Transverse colon (tissue), 4 donors: Measurements from ENCODE around the gene SULT1B1. TPM values are rescaled to one million over a fixed set of nuclear protein-coding genes. Genes with fewer than 3 reads are reported as not detected.

ENCODE experiments used
- DNase-seq: peaks from one replicate; pipeline ENCODE4 v3.0.0-alpha.2; 2019
- H3K27ac ChIP-seq, 4 donors: fragments of 200-600 bp; sonication (generic); 2 replicates each; pipeline ENCODE4 v1.5.1; 2016 to 2018; ENCODE audit warnings: inconsistent platforms in 4 of 4
- H3K27me3 ChIP-seq: fragments of 200-600 bp; sonication (generic); 2 replicates; pipeline ENCODE4 v1.5.1; 2017; ENCODE audit warnings: inconsistent platforms
- H3K36me3 ChIP-seq, 4 donors: fragments of 200-600 bp; sonication (generic); 2 replicates each; pipeline ENCODE4 v1.5.1; 2017 to 2019; ENCODE audit warnings: inconsistent platforms in 4 of 4
- H3K4me1 ChIP-seq, 4 donors: fragments of 200-600 bp; sonication (generic); 2 replicates each; pipeline ENCODE4 v1.5.1; 2017 to 2020; ENCODE audit warnings: inconsistent platforms in 4 of 4
- H3K4me3 ChIP-seq, 4 donors: fragments of 200-600 bp; sonication (generic); 1 replicate in 1 of 4; 2 replicates in 3 of 4; pipeline versions ENCODE4 v1.5.1 to v1.6.1; 2017 to 2019; ENCODE audit warnings: inconsistent platforms in 4 of 4
- H3K9me3 ChIP-seq, 2 donors: fragments of 200-600 bp; sonication (generic); 2 replicates each; pipeline ENCODE4 v1.5.1; 2017 to 2019; ENCODE audit warnings: inconsistent platforms in 2 of 2
- EP300 ChIP-seq: sonication (generic); formaldehyde crosslinking; IDR thresholded peaks from one replicate; pipeline ENCODE4 v1.6.1; 2017; ENCODE audit warnings: antibody characterized with exemption, low read depth
- POLR2A ChIP-seq: fragments of 450-650 bp; IDR thresholded peaks from one replicate; pipeline ENCODE4 v1.6.1; 2016; ENCODE audit warnings: antibody characterized with exemption, mild to moderate bottlenecking, moderate library complexity
- POLR2AphosphoS5 ChIP-seq, 3 donors: sonication (generic); formaldehyde crosslinking; IDR thresholded peaks; one replicate each; pipeline ENCODE4 v1.6.1; 2016; ENCODE audit warnings: antibody characterized with exemption in 3 of 3
- WGBS, 2 donors: methylation state at CpG; one replicate each; pipeline ENCODE4 v1.1.5; 2018; ENCODE audit warnings: low coverage in 1 of 2; 5-methylcytosine and 5-hydroxymethylcytosine counted together
- in situ Hi-C, 4 donors: fragments of 200-750 bp; cut with MboI; loops; one replicate each; pipeline versions ENCODE4 v1.15.0 to v1.15.1; 2017; ENCODE audit warnings: low sequenced_read_pairs in 3 of 4, low pct_ligation_motif_present in 1 of 4, low pct_unique_long_range_greater_than_20kb in 1 of 4
- intact Hi-C: fragments of 100-400 bp; cut with DNase I; formaldehyde crosslinking; loops from one replicate; pipeline ENCODE4 v1.15.1; 2023; ENCODE audit warnings: low total_unique reads
- total RNA-seq, 4 donors: library from RNA; depleted of rRNA; stranded (reverse); fragments of >200 nt; gene quantifications; one replicate each; pipeline ENCODE4 v1.1.0, GENCODE V29; 2016
- TF ChIP-seq, protein P1 (sequence below), 5 experiments: fragments of 200-600 bp in 3 of 5; fragments of 450-650 bp in 2 of 5; sonication (generic) in 3 of 5; IDR thresholded peaks; 1 replicate in 2 of 5; 2 replicates in 3 of 5; pipeline ENCODE4 v1.5.1; 2016 to 2017; ENCODE audit warnings: antibody characterized with exemption in 5 of 5, inconsistent platforms in 3 of 5, mild to moderate bottlenecking in 2 of 5, moderate library complexity in 1 of 5

SULT1B1 gene
- total RNA-seq, result 100 to 1,000 TPM; 105 to 212 (median 147) TPM

DNA sequence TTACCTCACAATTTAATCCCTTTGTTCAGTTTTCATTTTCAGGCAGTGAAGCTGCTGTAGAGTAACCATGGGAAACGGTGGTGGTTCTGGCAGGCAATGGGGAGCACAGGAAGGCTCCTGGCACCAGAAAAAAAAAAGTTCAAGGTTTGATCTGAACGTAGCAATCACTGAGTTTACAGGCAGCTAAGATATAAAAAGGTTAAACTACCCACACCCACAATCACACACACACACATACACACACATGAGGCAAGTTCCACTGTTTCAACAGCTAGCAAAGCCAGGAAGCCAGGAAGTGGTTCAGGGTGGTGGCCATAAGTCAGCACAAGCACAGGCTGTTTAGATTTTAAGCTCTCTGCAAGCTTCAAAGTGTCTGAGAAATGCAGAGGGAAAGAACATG, at the start of gene SULT1B1:
Gene SULT1B1 (minus strand): TSS at position 166 of the 400 bp plus-strand sequence. CDS start 5,403 bp downstream, outside the sequence.
- WGBS, 2 donors, result 9 to 27% methylated on average over 2 of the region's 2 CpGs
- TF ChIP-seq POLR2A (peak; percentile 78), POLR2AphosphoS5 (IDR thresholded peaks at IDR 0.05) (peak in 2 of 3 donors; percentile 76 to 89), EP300 (no peak)
- TF ChIP-seq, protein P1, sequence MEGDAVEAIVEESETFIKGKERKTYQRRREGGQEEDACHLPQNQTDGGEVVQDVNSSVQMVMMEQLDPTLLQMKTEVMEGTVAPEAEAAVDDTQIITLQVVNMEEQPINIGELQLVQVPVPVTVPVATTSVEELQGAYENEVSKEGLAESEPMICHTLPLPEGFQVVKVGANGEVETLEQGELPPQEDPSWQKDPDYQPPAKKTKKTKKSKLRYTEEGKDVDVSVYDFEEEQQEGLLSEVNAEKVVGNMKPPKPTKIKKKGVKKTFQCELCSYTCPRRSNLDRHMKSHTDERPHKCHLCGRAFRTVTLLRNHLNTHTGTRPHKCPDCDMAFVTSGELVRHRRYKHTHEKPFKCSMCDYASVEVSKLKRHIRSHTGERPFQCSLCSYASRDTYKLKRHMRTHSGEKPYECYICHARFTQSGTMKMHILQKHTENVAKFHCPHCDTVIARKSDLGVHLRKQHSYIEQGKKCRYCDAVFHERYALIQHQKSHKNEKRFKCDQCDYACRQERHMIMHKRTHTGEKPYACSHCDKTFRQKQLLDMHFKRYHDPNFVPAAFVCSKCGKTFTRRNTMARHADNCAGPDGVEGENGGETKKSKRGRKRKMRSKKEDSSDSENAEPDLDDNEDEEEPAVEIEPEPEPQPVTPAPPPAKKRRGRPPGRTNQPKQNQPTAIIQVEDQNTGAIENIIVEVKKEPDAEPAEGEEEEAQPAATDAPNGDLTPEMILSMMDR (IDR thresholded peaks at IDR 0.05), result no peak
- in situ Hi-C loops, result no loop called here

DNA sequence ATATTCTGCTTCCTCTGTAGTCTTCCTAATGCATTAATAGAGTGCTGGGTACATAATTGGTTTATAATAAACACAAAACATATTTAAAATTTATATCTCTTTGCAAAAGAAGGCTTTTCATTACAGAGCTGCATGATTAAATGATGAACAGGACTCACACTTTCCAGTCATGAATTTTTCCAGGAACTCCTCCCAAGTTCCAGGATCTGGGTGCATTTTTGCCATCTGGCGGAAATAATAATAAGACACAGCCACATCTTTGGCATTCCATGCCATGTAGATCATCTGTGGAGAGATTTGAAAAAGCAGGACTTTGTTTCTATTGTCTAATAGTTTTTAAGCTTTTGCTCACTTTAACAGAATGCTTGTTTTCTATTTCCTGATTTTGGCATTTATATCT, 40.2 kb upstream of the SULT1B1 start:
- no peaks in the 10 kb centered on the region for H3K9me3 ChIP-seq
- no peak overlapping the region for H3K4me3 ChIP-seq
- H3K36me3 ChIP-seq, result no peaks in the 10 kb centered on the region
- DNase-seq, result no peak
- in situ Hi-C loops, result loop anchor here in 1 of 4 donors (25.0 kb wide), 1 partner anchor 113 kb away; no protein-coding TSS in a partner anchor
- H3K4me1 ChIP-seq, result no peaks in the 10 kb centered on the region
- H3K27ac ChIP-seq, result no peak overlapping the region
- intact Hi-C loops, result no loop called here
- 85 to 93% methylated on average over 1 of the region's 1 CpG for WGBS, 2 donors
- no peaks in the 10 kb centered on the region for H3K27me3 ChIP-seq
- TF ChIP-seq EP300 (no peak), POLR2A (no peak), POLR2AphosphoS5 (IDR thresholded peaks at IDR 0.05) (no peak)
- TF ChIP-seq, protein P1 (IDR thresholded peaks at IDR 0.05), result no peak

More for the DNA sequence above, at the start of gene SULT1B1:
- no peaks in the 10 kb centered on the region for H3K27me3 ChIP-seq
- H3K4me3 ChIP-seq, result peak within 1 kb of the TSS; percentile 5 to 44 (median 20)
- no peaks in the 10 kb centered on the region for H3K36me3 ChIP-seq
- H3K9me3 ChIP-seq, result no peaks in the 10 kb centered on the region
- H3K27ac ChIP-seq, result peak within 1 kb of the TSS; percentile 61 to 83 (median 78)
- H3K4me1 ChIP-seq, result peaks cover 0 to 35% (median 20%) of the 10 kb centered on the region in 4 donors
- peak; percentile 73 for DNase-seq
- intact Hi-C loops, result no loop called here

DNA sequence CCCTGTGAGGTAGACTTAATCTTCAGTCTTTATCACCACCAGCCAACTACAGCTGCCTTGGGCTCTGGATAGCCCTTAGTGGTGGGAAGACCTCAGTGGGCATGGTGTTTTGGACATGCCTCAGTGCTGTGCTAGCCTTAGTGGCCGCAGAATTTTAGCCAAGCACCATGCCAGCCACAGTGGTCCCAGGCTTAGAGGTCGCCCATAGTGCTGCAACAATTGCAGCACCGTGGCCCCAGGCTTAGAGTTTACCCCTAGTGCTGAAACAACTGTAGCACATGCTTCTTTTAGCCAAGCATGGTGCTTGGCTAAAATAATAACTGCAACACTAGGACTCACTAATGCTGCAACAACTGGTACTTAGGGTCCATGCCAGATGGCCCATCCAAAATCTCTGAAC, 38.9 kb upstream of the SULT1B1 start:
- WGBS, 2 donors, result 90% methylated on average over 3 of the region's 3 CpGs; no CpG with 5 or more reads in 1 of the 2 donors
- no peak for DNase-seq
- no peaks in the 10 kb centered on the region for H3K4me1 ChIP-seq
- no peaks in the 10 kb centered on the region for H3K36me3 ChIP-seq
- no peaks in the 10 kb centered on the region for H3K9me3 ChIP-seq
- TF ChIP-seq POLR2AphosphoS5 (IDR thresholded peaks at IDR 0.05), result no peak
- TF ChIP-seq EP300, result no peak
- TF ChIP-seq POLR2A, result no peak
- TF ChIP-seq, protein P1 (IDR thresholded peaks at IDR 0.05), result no peak
- in situ Hi-C loops, result no loop called here
- H3K27ac ChIP-seq, result no peak overlapping the region
- intact Hi-C loops, result no loop called here
- H3K4me3 ChIP-seq, result no peak overlapping the region
- H3K27me3 ChIP-seq, result no peaks in the 10 kb centered on the region

DNA sequence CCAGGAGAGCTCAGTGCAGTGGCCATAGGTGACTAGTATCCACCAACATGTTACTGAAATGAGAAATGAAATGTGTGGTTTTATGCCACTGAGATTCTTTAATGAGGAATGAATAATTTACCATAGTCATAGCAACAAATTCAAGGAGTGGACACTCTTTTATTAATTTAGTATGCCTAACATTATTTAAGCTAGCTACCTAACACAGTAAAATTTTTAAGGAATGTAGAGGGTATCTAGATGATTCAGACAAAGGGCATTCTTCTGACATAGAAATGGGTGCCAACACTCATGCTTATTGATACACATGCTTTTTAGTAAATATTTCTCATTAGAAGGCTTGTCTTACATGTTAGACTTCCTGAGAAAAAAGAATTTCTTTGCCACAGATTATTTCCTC, 33.3 kb upstream of the SULT1B1 start:
- TF ChIP-seq POLR2AphosphoS5 (IDR thresholded peaks at IDR 0.05), result no peak
- in situ Hi-C loops, result no loop called here
- Histone ChIP-seq H3K27me3 (no peaks in the 10 kb centered on the region), H3K27ac (no peak overlapping the region), H3K9me3 (no peaks in the 10 kb centered on the region), H3K4me3 (no peak overlapping the region), H3K36me3 (no peaks in the 10 kb centered on the region), H3K4me1 (no peaks in the 10 kb centered on the region)
- intact Hi-C loops, result no loop called here
- DNase-seq, result no peak

DNA sequence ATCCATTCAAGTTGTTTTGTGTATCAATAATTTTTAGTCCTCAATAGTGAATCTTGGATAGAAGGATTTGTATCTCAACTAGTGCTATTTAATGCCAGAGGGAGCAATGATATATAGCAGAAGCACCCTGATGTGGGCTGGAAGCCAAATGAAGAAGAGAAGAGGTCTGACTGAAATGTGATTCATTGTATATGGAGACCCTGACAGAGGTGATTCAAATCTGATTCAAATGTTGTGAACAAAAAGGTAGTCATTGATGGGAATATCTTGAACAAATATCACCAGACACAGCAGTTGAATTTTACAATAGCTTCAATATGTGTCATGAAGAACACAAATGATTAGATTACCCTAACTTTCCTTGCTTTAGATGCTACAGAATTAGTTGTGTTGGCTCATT, 27.5 kb upstream of the SULT1B1 start:
- intact Hi-C loops, result no loop called here
- Histone ChIP-seq H3K27me3 (no peaks in the 10 kb centered on the region), H3K27ac (no peak overlapping the region), H3K4me1 (no peaks in the 10 kb centered on the region), H3K4me3 (no peak overlapping the region), H3K9me3 (no peaks in the 10 kb centered on the region), H3K36me3 (no peaks in the 10 kb centered on the region)
- in situ Hi-C loops, result no loop called here
- no peak for TF ChIP-seq EP300
- no peak for TF ChIP-seq POLR2A
- no peak for TF ChIP-seq POLR2AphosphoS5 (IDR thresholded peaks at IDR 0.05)
- TF ChIP-seq, protein P1 (IDR thresholded peaks at IDR 0.05), result no peak
- DNase-seq, result no peak
